CD14-positive monocyte (primary cell): ENCODE results near the gene DDC. TPM values are rescaled to one million over a fixed set of nuclear protein-coding genes. Genes with fewer than 3 reads are reported as not detected.

ENCODE experiments used
- DNase-seq, 3 donors: peaks; one replicate each; pipeline ENCODE4 v3.0.0-alpha.2; 2011 to 2022
- H2AFZ ChIP-seq: 2 replicates; pipeline ENCODE4 v1.6.0; 2012; ENCODE audit warnings: mild to moderate bottlenecking, low read depth, low read length, inconsistent platforms; ENCODE audit not compliant: insufficient read depth, poor library complexity, severe bottlenecking
- H3K27ac ChIP-seq, 2 donors: 1 replicate in 1 of 2; 2 replicates in 1 of 2; pipeline ENCODE4 v1.5.1; 2012 to 2013; ENCODE audit warnings: low read length in 2 of 2, control low read depth in 1 of 2, inconsistent platforms in 1 of 2, low read depth in 1 of 2, mild to moderate bottlenecking in 1 of 2
- H3K27me3 ChIP-seq, 2 donors: one replicate each; pipeline versions ENCODE4 v1.6.0 to v1.6.1; 2011 to 2013; ENCODE audit warnings: low read length in 2 of 2; ENCODE audit not compliant: control insufficient read depth in 2 of 2, insufficient read depth in 2 of 2
- H3K36me3 ChIP-seq, 2 donors: replicated peaks in 1 of 2; 1 replicate in 1 of 2; 2 replicates in 1 of 2; pipeline versions ENCODE4 v1.5.1 to v1.6.1; 2012 to 2013; ENCODE audit warnings: low read length in 2 of 2, control low read depth in 1 of 2, inconsistent platforms in 1 of 2, mild to moderate bottlenecking in 1 of 2; ENCODE audit not compliant: insufficient read depth in 2 of 2, control insufficient read depth in 1 of 2
- H3K4me1 ChIP-seq, 2 donors: 1 replicate in 1 of 2; 2 replicates in 1 of 2; pipeline versions ENCODE4 v1.5.1 to v1.6.1; 2012 to 2013; ENCODE audit warnings: low read length in 2 of 2, control low read depth in 1 of 2, inconsistent platforms in 1 of 2, mild to moderate bottlenecking in 1 of 2, moderate library complexity in 1 of 2; ENCODE audit not compliant: insufficient read depth in 2 of 2, control insufficient read depth in 1 of 2
- H3K4me2 ChIP-seq: replicated peaks from 2 replicates; pipeline ENCODE3; 2012; ENCODE audit warnings: low read length, moderate library complexity, mild to moderate bottlenecking; ENCODE audit not compliant: poor library complexity, severe bottlenecking; ENCODE audit errors: extremely low read depth
- H3K4me3 ChIP-seq, 3 experiments: fragments of 200-600 bp in 1 of 3; sonication (generic) in 1 of 3; replicated peaks in 1 of 3; 1 replicate in 2 of 3; 2 replicates in 1 of 3; pipeline ENCODE4 v1.5.1; 2011 to 2013; ENCODE audit warnings: low read length in 3 of 3, mild to moderate bottlenecking in 3 of 3, control low read depth in 2 of 3, low read depth in 2 of 3, inconsistent platforms in 1 of 3, moderate library complexity in 1 of 3
- H3K79me2 ChIP-seq: 2 replicates; pipeline ENCODE4 v1.6.0; 2012; ENCODE audit warnings: mild to moderate bottlenecking, control low read depth, inconsistent platforms, low read length, moderate library complexity; ENCODE audit not compliant: insufficient read depth
- H3K9ac ChIP-seq: 2 replicates; pipeline ENCODE4 v1.6.0; 2017; ENCODE audit warnings: low read length, mild to moderate bottlenecking; ENCODE audit not compliant: insufficient read depth, poor library complexity, severe bottlenecking
- H3K9me3 ChIP-seq, 2 donors: replicated peaks in 1 of 2; 1 replicate in 1 of 2; 2 replicates in 1 of 2; pipeline versions ENCODE4 v1.5.1 to v1.6.1; 2012 to 2013; ENCODE audit warnings: low read length in 2 of 2, control low read depth in 1 of 2; ENCODE audit not compliant: control insufficient read depth in 1 of 2, insufficient read depth in 1 of 2
- H4K20me1 ChIP-seq: 2 replicates; pipeline ENCODE4 v1.6.0; 2012; ENCODE audit warnings: mild to moderate bottlenecking, low read length, control low read depth, moderate library complexity; ENCODE audit not compliant: insufficient read depth
- H3K27ac Mint-ChIP-seq, 7 donors: one replicate each; pipeline ENCODE4 v1.8.0; 2020; ENCODE audit warnings: mild to moderate bottlenecking in 7 of 7, mixed read lengths in 7 of 7, moderate library complexity in 6 of 7, inconsistent platforms in 2 of 7
- H3K27me3 Mint-ChIP-seq, 3 donors: one replicate each; pipeline ENCODE4 v1.8.0; 2021 to 2022; ENCODE audit warnings: low read depth in 3 of 3, mild to moderate bottlenecking in 3 of 3, mixed read lengths in 3 of 3, moderate library complexity in 3 of 3, inconsistent platforms in 1 of 3
- H3K36me3 Mint-ChIP-seq, 2 donors: one replicate each; pipeline ENCODE4 v1.8.0; 2020; ENCODE audit warnings: mixed read lengths in 2 of 2, inconsistent platforms in 1 of 2, mild to moderate bottlenecking in 1 of 2
- H3K4me1 Mint-ChIP-seq: one replicate; pipeline ENCODE4 v1.8.0; 2020; ENCODE audit warnings: mild to moderate bottlenecking, mixed read lengths
- H3K4me3 Mint-ChIP-seq, 2 donors: one replicate each; pipeline ENCODE4 v1.8.0; 2020; ENCODE audit warnings: mild to moderate bottlenecking in 2 of 2, mixed read lengths in 2 of 2, moderate library complexity in 1 of 2
- H3K9me3 Mint-ChIP-seq, 7 donors: one replicate each; pipeline ENCODE4 v1.8.0; 2020 to 2022; ENCODE audit warnings: mixed read lengths in 7 of 7, mild to moderate bottlenecking in 6 of 7, moderate library complexity in 6 of 7, inconsistent platforms in 2 of 7
- CTCF ChIP-seq: fragments of 200-600 bp; IDR thresholded peaks from one replicate; pipeline ENCODE4 v1.8.0; 2022; ENCODE audit warnings: antibody characterized with exemption, mild to moderate bottlenecking
- WGBS: methylation state at CpG from one replicate; pipeline ENCODE4 v1.1.5; 2013; ENCODE audit warnings: missing lambda C conversion rate; ENCODE audit not compliant: insufficient coverage; 5-methylcytosine and 5-hydroxymethylcytosine counted together
- intact Hi-C, 2 donors: fragments of 100-400 bp; cut with micrococcal nuclease; formaldehyde crosslinking; loops; one replicate each; pipeline versions ENCODE4 v1.15.0 to v1.15.1; 2023
- polyA plus RNA-seq, 3 donors: library from polyadenylated mRNA; depleted of rRNA in 1 of 3; unstranded in 2 of 3; stranded (reverse) in 1 of 3; fragments of 300-500 nt in 2 of 3; fragments of >200 nt in 1 of 3; fragmentation: Illumina TruSeq in 2 of 3; gene quantifications; 1 replicate in 2 of 3; 2 replicates in 1 of 3; pipeline ENCODE4 v1.2.3, GENCODE V29; 2012 to 2021

The DDC gene
- polyA plus RNA-seq, 3 donors = not detected

- no peak for TF ChIP-seq CTCF
- Mint-ChIP-seq H3K36me3 (no peaks in the 10 kb centered on the region), H3K27me3 (peaks cover 2 to 10% (median 4%) of the 10 kb centered on the region in 3 donors), H3K4me1 (peaks cover 8% of the 10 kb centered on the region), H3K27ac (no peak overlapping the region), H3K4me3 (no peak overlapping the region), H3K9me3 (no peaks in the 10 kb centered on the region)
- no peaks in the 10 kb centered on the region for H3K79me2 ChIP-seq
- H2AFZ ChIP-seq = no peak overlapping the region
- no peak overlapping the region for H3K27ac ChIP-seq
- DNase-seq = no peak
- no peak overlapping the region for H3K4me2 ChIP-seq
- peaks cover 0 to 3% of the 10 kb centered on the region in 2 donors for H3K27me3 ChIP-seq
- H4K20me1 ChIP-seq = no peaks in the 10 kb centered on the region
- no peak overlapping the region for H3K4me3 ChIP-seq
- H3K36me3 ChIP-seq = no peaks in the 10 kb centered on the region
- 90% methylated on average over 2 of the region's 5 CpGs for WGBS
- intact Hi-C loops = loop anchor here in 1 of 2 donors (5.0 kb wide), 1 partner anchor 200 kb away; no protein-coding TSS in a partner anchor
- H3K9ac ChIP-seq = no peak overlapping the region
- no peaks in the 10 kb centered on the region for H3K9me3 ChIP-seq
- H3K4me1 ChIP-seq = peaks cover 7% of the 10 kb centered on the region in 2 donors
Measured at GRCh38 chr7:50471970-50472369, 93.2 kb downstream of the DDC start.

GRCh38 chr7:50470250-50471163, 94.7 kb downstream of the DDC start:
- H3K27ac Mint-ChIP-seq = no peak overlapping the region
- H3K36me3 Mint-ChIP-seq = no peaks in the 10 kb centered on the region
- H3K79me2 ChIP-seq = no peaks in the 10 kb centered on the region
- no peak overlapping the region for H3K4me2 ChIP-seq
- H3K9me3 ChIP-seq = no peaks in the 10 kb centered on the region
- no peaks in the 10 kb centered on the region for H4K20me1 ChIP-seq
- TF ChIP-seq CTCF = no peak
- peaks cover 7 to 9% (median 9%) of the 10 kb centered on the region in 3 donors for H3K27me3 Mint-ChIP-seq
- no peaks in the 10 kb centered on the region for H3K36me3 ChIP-seq
- no peak overlapping the region for H3K4me3 Mint-ChIP-seq
- intact Hi-C loops = loop anchor here in 1 of 2 donors (5.0 kb wide), 1 partner anchor 202 kb away; no protein-coding TSS in a partner anchor
- no peaks in the 10 kb centered on the region for H3K9me3 Mint-ChIP-seq
- H3K4me1 ChIP-seq = peaks cover 7% of the 10 kb centered on the region in 2 donors
- H3K9ac ChIP-seq = no peak overlapping the region
- no peak overlapping the region for H3K27ac ChIP-seq
- H3K4me1 Mint-ChIP-seq = peaks cover 8% of the 10 kb centered on the region
- peaks cover 0 to 3% of the 10 kb centered on the region in 2 donors for H3K27me3 ChIP-seq
- H2AFZ ChIP-seq = no peak overlapping the region
- WGBS = 94% methylated on average over 15 of the region's 17 CpGs
- H3K4me3 ChIP-seq = no peak overlapping the region
- DNase-seq = no peak
